K562 (cell line): Measurements from ENCODE around the gene TMEM217. TPM values are rescaled to one million over a fixed set of nuclear protein-coding genes. Genes with fewer than 3 reads are reported as not detected.

Experiments
- ARNT ChIP-seq, 2 experiments: fragments of 450-650 bp; IDR thresholded peaks; 2 replicates each; pipeline ENCODE4 v1.6.1; 2016; ENCODE audit warnings: mild to moderate bottlenecking in 1 of 2
- CBX5 ChIP-seq: IDR thresholded peaks from 2 replicates; pipeline ENCODE4 v1.6.1; 2014; ENCODE audit warnings: low read depth, borderline replicate concordance
- HNRNPK ChIP-seq: fragments of 200-400 bp; formaldehyde crosslinking; IDR thresholded peaks from one replicate; pipeline ENCODE4 v1.6.1; 2018; ENCODE audit warnings: mild to moderate bottlenecking, low read depth, low read length; ENCODE audit not compliant: poor library complexity, severe bottlenecking
- KDM1A ChIP-seq, 2 experiments: fragments of 450-650 bp; IDR thresholded peaks; 2 replicates each; pipeline ENCODE4 v1.6.1; 2016; ENCODE audit warnings: mild to moderate bottlenecking in 2 of 2
- MBD2 ChIP-seq: sonication (generic); IDR thresholded peaks from 2 replicates; pipeline ENCODE4 v1.6.1; 2016; ENCODE audit warnings: low read depth, borderline replicate concordance
- MEIS2 ChIP-seq: fragments of 450-650 bp; IDR thresholded peaks from 2 replicates; pipeline ENCODE4 v1.6.1; 2014; ENCODE audit warnings: mild to moderate bottlenecking; ENCODE audit not compliant: partially characterized antibody
- POLR2G ChIP-seq: fragments of 200-400 bp; formaldehyde crosslinking; IDR thresholded peaks from 2 replicates; pipeline ENCODE4 v1.6.1; 2017; ENCODE audit warnings: low read depth, mild to moderate bottlenecking, antibody characterized with exemption, low read length, moderate library complexity
- THRAP3 ChIP-seq: fragments of 450-650 bp; IDR thresholded peaks from 2 replicates; pipeline ENCODE4 v1.6.1; 2016; ENCODE audit warnings: mild to moderate bottlenecking, inconsistent platforms, borderline replicate concordance
- YY1 ChIP-seq, 3 experiments: IDR thresholded peaks; 2 replicates each; pipeline ENCODE4 v1.6.1; 2011; ENCODE audit warnings: low read length in 2 of 3, mild to moderate bottlenecking in 2 of 3, moderate library complexity in 2 of 3, borderline replicate concordance in 1 of 3, control low read depth in 1 of 3, low read depth in 1 of 3; ENCODE audit not compliant: insufficient read depth in 3 of 3, insufficient replicate concordance in 2 of 3, control insufficient read depth in 1 of 3, insufficient read length in 1 of 3; ENCODE audit errors: extremely low read depth in 1 of 3
- ZBTB1 ChIP-seq: sonication (generic); formaldehyde crosslinking; IDR thresholded peaks from 2 replicates; pipeline ENCODE4 v1.8.1; 2023; ENCODE audit warnings: missing genetic modification reagents, low read depth, mild to moderate bottlenecking, borderline replicate concordance
- ZNF696 ChIP-seq: fragments of 250-450 bp; sonication (Bioruptor Pico); conservative IDR thresholded peaks from 2 replicates; pipeline ENCODE4 v1.4.0; 2020; ENCODE audit warnings: mild to moderate bottlenecking, moderate library complexity
- ZNF77 ChIP-seq: fragments of 250-450 bp; sonication (Bioruptor Pico); IDR thresholded peaks from 2 replicates; pipeline ENCODE4 v1.5.0; 2020
- polyA plus RNA-seq, 8 experiments: library from polyadenylated mRNA; depleted of rRNA in 4 of 8; stranded (reverse) in 5 of 8; unstranded in 3 of 8; fragments of >200 nt; fragmentation: Nextera tagmentation in 2 of 8; fragmentation: Illumina TruSeq in 1 of 8; extraction: Ambion mirVana in 2 of 8; extraction: Trizol in 1 of 8; gene quantifications; 2 replicates each; pipeline versions ENCODE4 v1.2.1 to v1.2.3, GENCODE V29; 2011 to 2014; ENCODE audit warnings: inconsistent platforms in 1 of 8, missing spikeins in 1 of 8
- total RNA-seq, 7 experiments: library from RNA; depleted of rRNA in 6 of 7; stranded (reverse); fragments of >200 nt in 6 of 7; fragmentation: Illumina TruSeq in 2 of 7; extraction: Trizol in 2 of 7; gene quantifications; 2 replicates each; pipeline versions ENCODE4 v1.2.1 to v1.2.3, GENCODE V29; 2011 to 2021; ENCODE audit warnings: low replicate concordance in 1 of 7
- TF ChIP-seq, protein P1 (sequence below): fragments of 450-650 bp; formaldehyde crosslinking; IDR thresholded peaks from 2 replicates; pipeline ENCODE4 v1.4.0; 2020; ENCODE audit warnings: mild to moderate bottlenecking, moderate library complexity
- TF ChIP-seq, protein P2 (sequence below), 2 experiments: IDR thresholded peaks; 2 replicates each; pipeline ENCODE4 v1.6.1; 2011; ENCODE audit warnings: borderline replicate concordance in 1 of 2, control low read depth in 1 of 2, low read depth in 1 of 2, low read length in 1 of 2, mild to moderate bottlenecking in 1 of 2, mixed read lengths in 1 of 2, moderate library complexity in 1 of 2; ENCODE audit not compliant: insufficient read depth in 1 of 2, insufficient read length in 1 of 2, poor library complexity in 1 of 2, severe bottlenecking in 1 of 2; ENCODE audit errors: extremely low read depth in 1 of 2
- TF ChIP-seq, protein P3 (sequence below): fragments of 450-650 bp; IDR thresholded peaks from 2 replicates; pipeline ENCODE4 v1.6.1; 2016; ENCODE audit warnings: antibody characterized with exemption
- TF ChIP-seq, protein P4 (sequence below): fragments of 250-450 bp; sonication (Bioruptor Pico); IDR thresholded peaks from 2 replicates; pipeline ENCODE4 v1.8.0; 2022; ENCODE audit warnings: inconsistent platforms, mild to moderate bottlenecking, moderate library complexity, borderline replicate concordance

TMEM217 gene
- total and polyA plus RNA-seq, 9 of the 15 experiments (the other 6 are each of a cell fraction or from before 2014, with no cell fraction given): 1.3 to 8.0 (median 1.9) TPM

DNA sequence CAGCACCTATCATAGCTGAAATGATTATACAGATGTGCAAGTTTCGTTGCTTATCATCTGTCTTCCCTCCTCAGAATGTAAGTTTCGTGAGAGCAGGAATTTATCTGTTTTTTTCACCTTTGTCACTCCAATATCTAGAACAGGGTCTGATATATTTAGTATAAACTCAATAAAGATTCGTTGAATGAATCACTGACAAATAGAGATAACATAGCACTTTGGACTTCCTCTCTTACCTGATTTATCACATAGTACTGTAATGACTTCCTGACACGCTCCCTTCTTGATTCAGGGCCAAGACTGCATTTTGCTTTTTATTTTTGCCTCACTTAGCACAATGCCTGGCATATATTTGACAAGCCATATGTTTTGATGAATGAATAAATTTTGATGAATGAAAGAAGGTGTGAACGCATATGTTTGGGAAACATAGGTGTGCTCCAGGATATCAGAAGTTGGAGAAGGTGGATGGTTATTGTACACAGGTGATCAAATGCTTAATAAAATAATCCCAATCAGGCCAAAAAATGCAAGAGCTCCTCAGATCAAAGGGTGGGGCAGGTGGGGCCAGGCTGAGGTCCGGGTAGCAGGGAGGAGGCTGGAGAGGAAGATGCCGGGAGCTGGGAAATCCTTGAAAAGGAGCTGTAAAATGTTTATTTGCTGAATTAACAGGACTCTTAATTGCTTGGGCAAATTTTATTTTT is 55.0 kb downstream of the TMEM217 start (continued):
- TF ChIP-seq, protein P1, sequence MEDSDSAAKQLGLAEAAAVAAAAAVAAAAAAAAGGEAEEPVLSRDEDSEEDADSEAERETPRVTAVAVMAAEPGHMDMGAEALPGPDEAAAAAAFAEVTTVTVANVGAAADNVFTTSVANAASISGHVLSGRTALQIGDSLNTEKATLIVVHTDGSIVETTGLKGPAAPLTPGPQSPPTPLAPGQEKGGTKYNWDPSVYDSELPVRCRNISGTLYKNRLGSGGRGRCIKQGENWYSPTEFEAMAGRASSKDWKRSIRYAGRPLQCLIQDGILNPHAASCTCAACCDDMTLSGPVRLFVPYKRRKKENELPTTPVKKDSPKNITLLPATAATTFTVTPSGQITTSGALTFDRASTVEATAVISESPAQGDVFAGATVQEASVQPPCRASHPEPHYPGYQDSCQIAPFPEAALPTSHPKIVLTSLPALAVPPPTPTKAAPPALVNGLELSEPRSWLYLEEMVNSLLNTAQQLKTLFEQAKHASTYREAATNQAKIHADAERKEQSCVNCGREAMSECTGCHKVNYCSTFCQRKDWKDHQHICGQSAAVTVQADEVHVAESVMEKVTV: no peak
- TF ChIP-seq MBD2 (no peak), KDM1A (IDR thresholded peaks at IDR 0.05) (peak; percentile 96 to 97), ZNF696 (CRISPR knock-in tag) (no peak), POLR2G (no peak), ZNF77 (CRISPR knock-in tag) (no peak), MEIS2 (peak; percentile 88), HNRNPK (no peak), ARNT (IDR thresholded peaks at IDR 0.05) (no peak), YY1 (IDR thresholded peaks at IDR 0.05; ENCODE audit: borderline replicate concordance in 1 of 3, control insufficient read depth in 1 of 3, extremely low read depth in 1 of 3, insufficient read depth in 3 of 3, insufficient read length in 1 of 3, insufficient replicate concordance in 2 of 3, low read depth in 1 of 3, low read length in 2 of 3) (no peak), CBX5 (no peak), THRAP3 (no peak), ZBTB1 (CRISPR knock-in tag) (no peak)
- TF ChIP-seq, protein P2, sequence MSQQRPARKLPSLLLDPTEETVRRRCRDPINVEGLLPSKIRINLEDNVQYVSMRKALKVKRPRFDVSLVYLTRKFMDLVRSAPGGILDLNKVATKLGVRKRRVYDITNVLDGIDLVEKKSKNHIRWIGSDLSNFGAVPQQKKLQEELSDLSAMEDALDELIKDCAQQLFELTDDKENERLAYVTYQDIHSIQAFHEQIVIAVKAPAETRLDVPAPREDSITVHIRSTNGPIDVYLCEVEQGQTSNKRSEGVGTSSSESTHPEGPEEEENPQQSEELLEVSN (IDR thresholded peaks at IDR 0.05; ENCODE audit: borderline replicate concordance in 1 of 2, extremely low read depth in 1 of 2, insufficient read depth in 1 of 2, insufficient read length in 1 of 2, low read depth in 1 of 2, low read length in 1 of 2, poor library complexity in 1 of 2, severe bottlenecking in 1 of 2): no peak
- TF ChIP-seq, protein P3, sequence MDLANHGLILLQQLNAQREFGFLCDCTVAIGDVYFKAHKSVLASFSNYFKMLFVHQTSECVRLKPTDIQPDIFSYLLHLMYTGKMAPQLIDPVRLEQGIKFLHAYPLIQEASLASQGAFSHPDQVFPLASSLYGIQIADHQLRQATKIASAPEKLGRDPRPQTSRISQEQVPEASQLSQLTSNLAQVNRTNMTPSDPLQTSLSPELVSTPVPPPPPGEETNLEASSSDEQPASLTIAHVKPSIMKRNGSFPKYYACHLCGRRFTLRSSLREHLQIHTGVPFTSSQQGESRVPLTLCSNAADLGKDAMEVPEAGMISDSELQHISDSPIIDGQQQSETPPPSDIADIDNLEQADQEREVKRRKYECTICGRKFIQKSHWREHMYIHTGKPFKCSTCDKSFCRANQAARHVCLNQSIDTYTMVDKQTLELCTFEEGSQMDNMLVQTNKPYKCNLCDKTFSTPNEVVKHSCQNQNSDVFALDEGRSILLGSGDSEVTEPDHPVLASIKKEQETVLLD: no peak
- TF ChIP-seq, protein P4, sequence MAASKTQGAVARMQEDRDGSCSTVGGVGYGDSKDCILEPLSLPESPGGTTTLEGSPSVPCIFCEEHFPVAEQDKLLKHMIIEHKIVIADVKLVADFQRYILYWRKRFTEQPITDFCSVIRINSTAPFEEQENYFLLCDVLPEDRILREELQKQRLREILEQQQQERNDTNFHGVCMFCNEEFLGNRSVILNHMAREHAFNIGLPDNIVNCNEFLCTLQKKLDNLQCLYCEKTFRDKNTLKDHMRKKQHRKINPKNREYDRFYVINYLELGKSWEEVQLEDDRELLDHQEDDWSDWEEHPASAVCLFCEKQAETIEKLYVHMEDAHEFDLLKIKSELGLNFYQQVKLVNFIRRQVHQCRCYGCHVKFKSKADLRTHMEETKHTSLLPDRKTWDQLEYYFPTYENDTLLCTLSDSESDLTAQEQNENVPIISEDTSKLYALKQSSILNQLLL (CRISPR knock-in tag): no peak
